ENCODE measurements around the gene RFX4. TPM values are rescaled to one million over a fixed set of nuclear protein-coding genes. Genes with fewer than 3 reads are reported as not detected.

The RFX4 gene
- total and polyA plus RNA-seq, 2 donors from 2014 or later: not detected

DNA sequence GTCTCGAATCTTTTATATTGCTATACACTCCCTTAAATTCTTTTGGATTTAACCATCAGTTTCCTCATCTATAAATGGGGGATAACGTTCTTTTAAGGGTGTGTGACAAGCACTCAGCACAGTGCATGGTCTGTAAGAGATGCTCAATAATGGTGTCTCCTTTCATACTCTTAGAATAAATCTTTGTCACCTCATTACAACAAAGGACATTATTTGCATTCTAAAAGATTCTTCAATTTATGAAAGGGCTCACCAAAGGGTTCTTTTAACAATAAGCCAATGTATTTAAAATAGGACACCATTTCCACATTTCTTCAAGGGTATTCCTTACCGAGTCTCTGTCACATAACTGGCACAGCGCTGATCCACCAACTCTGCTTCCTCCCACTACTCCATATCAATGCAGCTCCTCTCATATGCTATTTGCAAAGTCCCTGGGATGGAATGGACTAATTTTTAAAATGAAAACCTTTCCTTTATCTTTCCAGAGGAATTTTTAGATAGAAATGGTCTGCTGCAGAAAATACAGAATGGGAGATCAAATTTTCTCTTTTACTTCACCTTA lies 162.5 kb downstream of the RFX4 start:
- no peak for FAIRE-seq
- TF ChIP-seq CTCF (IDR thresholded peaks at IDR 0.05; ENCODE audit: borderline replicate concordance, extremely low read depth, insufficient read depth): no peak
- DNase-seq: no peak
- Histone ChIP-seq H3K27ac (ENCODE audit: low read depth in 2 of 2, low read length in 2 of 2) (no peak overlapping the region), H3K27me3 (ENCODE audit: control insufficient read depth, insufficient read depth, low read length) (no peaks in the 10 kb centered on the region), H3K9ac (ENCODE audit: low read length in 3 of 3) (no peak overlapping the region), H3K9me3 (ENCODE audit: control insufficient read depth in 2 of 3, insufficient read depth in 1 of 3, low read length in 3 of 3) (no peaks in the 10 kb centered on the region), H3K4me1 (ENCODE audit: control insufficient read depth in 2 of 3, insufficient read depth in 2 of 3, low read depth in 1 of 3, low read length in 3 of 3) (no peaks in the 10 kb centered on the region), H3K36me3 (ENCODE audit: control insufficient read depth in 2 of 3, insufficient read depth in 3 of 3, low read length in 3 of 3) (no peaks in the 10 kb centered on the region), H3K4me3 (ENCODE audit: low read length in 3 of 3) (no peak overlapping the region)
- intact Hi-C loops (cut with DNase I): no loop called here

GRCh38 chr12:106747973-106748436 lies 165.2 kb downstream of the RFX4 start:
- Histone ChIP-seq H3K9me3 (ENCODE audit: control insufficient read depth in 2 of 3, insufficient read depth in 1 of 3, low read length in 3 of 3) (no peaks in the 10 kb centered on the region), H3K27ac (ENCODE audit: low read depth in 2 of 2, low read length in 2 of 2) (no peak overlapping the region), H3K4me1 (ENCODE audit: control insufficient read depth in 2 of 3, insufficient read depth in 2 of 3, low read depth in 1 of 3, low read length in 3 of 3) (no peaks in the 10 kb centered on the region), H3K9ac (ENCODE audit: low read length in 3 of 3) (no peak overlapping the region), H3K4me3 (ENCODE audit: low read length in 3 of 3) (no peak overlapping the region), H3K36me3 (ENCODE audit: control insufficient read depth in 2 of 3, insufficient read depth in 3 of 3, low read length in 3 of 3) (no peaks in the 10 kb centered on the region), H3K27me3 (ENCODE audit: control insufficient read depth, insufficient read depth, low read length) (no peaks in the 10 kb centered on the region)
- intact Hi-C loops (cut with DNase I): no loop called here
- FAIRE-seq (no peak), DNase-seq (no peak)
- TF ChIP-seq CTCF (IDR thresholded peaks at IDR 0.05; ENCODE audit: borderline replicate concordance, extremely low read depth, insufficient read depth): no peak

GRCh38 chr12:106750524-106750923 lies 167.7 kb downstream of the RFX4 start:
- intact Hi-C loops (cut with DNase I): no loop called here
- TF ChIP-seq CTCF (IDR thresholded peaks at IDR 0.05; ENCODE audit: borderline replicate concordance, extremely low read depth, insufficient read depth): no peak
- no peaks in the 10 kb centered on the region for H3K4me1 ChIP-seq (ENCODE audit: control insufficient read depth in 2 of 3, insufficient read depth in 2 of 3, low read depth in 1 of 3, low read length in 3 of 3)
- no peaks in the 10 kb centered on the region for H3K9me3 ChIP-seq (ENCODE audit: control insufficient read depth in 2 of 3, insufficient read depth in 1 of 3, low read length in 3 of 3)
- H3K27me3 ChIP-seq (ENCODE audit: control insufficient read depth, insufficient read depth, low read length): no peaks in the 10 kb centered on the region
- no peak for DNase-seq
- H3K9ac ChIP-seq (ENCODE audit: low read length in 3 of 3): no peak overlapping the region
- no peak for FAIRE-seq
- no peak overlapping the region for H3K27ac ChIP-seq (ENCODE audit: low read depth in 2 of 2, low read length in 2 of 2)
- H3K4me3 ChIP-seq (ENCODE audit: low read length in 3 of 3): no peak overlapping the region
- H3K36me3 ChIP-seq (ENCODE audit: control insufficient read depth in 2 of 3, insufficient read depth in 3 of 3, low read length in 3 of 3): no peaks in the 10 kb centered on the region

DNA sequence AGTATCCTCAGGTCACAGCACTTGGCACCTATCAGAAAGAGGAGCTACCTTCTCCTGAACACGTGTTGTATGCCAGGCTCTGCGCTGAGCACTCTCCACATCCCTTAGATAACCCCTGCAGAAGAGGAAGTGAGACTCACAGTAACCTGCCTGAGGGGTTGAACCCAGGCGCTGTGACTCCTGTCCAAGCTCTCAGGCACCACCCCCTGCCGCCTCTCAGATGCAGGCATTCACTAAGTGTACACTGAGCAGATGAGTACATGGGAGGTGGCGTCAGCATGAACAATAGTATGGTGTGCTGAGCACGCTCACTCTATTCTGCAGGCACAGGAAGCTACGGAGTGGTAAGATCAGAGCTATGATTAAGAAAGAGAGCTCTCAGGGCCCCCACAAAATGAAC lies 170.7 kb downstream of the RFX4 start:
- Histone ChIP-seq H3K27me3 (ENCODE audit: control insufficient read depth, insufficient read depth, low read length) (no peaks in the 10 kb centered on the region), H3K36me3 (ENCODE audit: control insufficient read depth in 2 of 3, insufficient read depth in 3 of 3, low read length in 3 of 3) (no peaks in the 10 kb centered on the region), H3K4me3 (ENCODE audit: low read length in 3 of 3) (no peak overlapping the region), H3K9me3 (ENCODE audit: control insufficient read depth in 2 of 3, insufficient read depth in 1 of 3, low read length in 3 of 3) (no peaks in the 10 kb centered on the region), H3K9ac (ENCODE audit: low read length in 3 of 3) (no peak overlapping the region), H3K27ac (ENCODE audit: low read depth in 2 of 2, low read length in 2 of 2) (no peak overlapping the region), H3K4me1 (ENCODE audit: control insufficient read depth in 2 of 3, insufficient read depth in 2 of 3, low read depth in 1 of 3, low read length in 3 of 3) (peaks cover 0 to 4% (median 4%) of the 10 kb centered on the region in 3 donors)
- intact Hi-C loops (cut with DNase I): no loop called here
- no peak for FAIRE-seq
- TF ChIP-seq CTCF (IDR thresholded peaks at IDR 0.05; ENCODE audit: borderline replicate concordance, extremely low read depth, insufficient read depth): no peak
- no peak for DNase-seq
